GM23338 (cell line): ENCODE results near the gene NKAIN2. TPM values are rescaled to one million over a fixed set of nuclear protein-coding genes. Genes with fewer than 3 reads are reported as not detected.

Source experiments
- ATAC-seq: fragments of 200-7000 bp; cut with Tn5 transposase; 3 replicates; pipeline ENCODE4 v1.9.1; 2020
- DNase-seq: peaks from one replicate; pipeline ENCODE4 v3.0.0-alpha.2; 2015; ENCODE audit warnings: low spot score
- H2AFZ ChIP-seq: fragments of 200-600 bp; sonication (generic); 2 replicates; pipeline ENCODE4 v1.8.0; 2016; ENCODE audit warnings: antibody characterized with exemption, mild to moderate bottlenecking, moderate library complexity
- H3F3A ChIP-seq: fragments of 200-600 bp; sonication (generic); replicated peaks from 2 replicates; pipeline ENCODE4 v1.8.0; 2017; ENCODE audit warnings: antibody characterized with exemption, mixed run types, low read depth
- H3K27ac ChIP-seq: fragments of 200-600 bp; sonication (generic); 2 replicates; pipeline ENCODE4 v1.6.1; 2016; ENCODE audit warnings: low read depth
- H3K27me3 ChIP-seq: fragments of 200-600 bp; sonication (generic); 2 replicates; pipeline ENCODE4 v1.8.0; 2016; ENCODE audit warnings: mild to moderate bottlenecking, mixed run types, moderate library complexity; ENCODE audit not compliant: insufficient read depth
- H3K36me3 ChIP-seq: fragments of 200-600 bp; sonication (generic); 2 replicates; pipeline ENCODE4 v1.8.0; 2016; ENCODE audit warnings: mild to moderate bottlenecking; ENCODE audit not compliant: insufficient read depth
- H3K4me1 ChIP-seq: fragments of 200-600 bp; sonication (generic); 2 replicates; pipeline ENCODE4 v1.8.0; 2016; ENCODE audit warnings: mild to moderate bottlenecking, moderate library complexity; ENCODE audit not compliant: insufficient read depth
- H3K4me2 ChIP-seq: fragments of 200-600 bp; sonication (generic); 2 replicates; pipeline ENCODE4 v1.7.1; 2017; ENCODE audit warnings: mixed run types
- H3K4me3 ChIP-seq: fragments of 200-600 bp; sonication (generic); 2 replicates; pipeline ENCODE4 v1.6.1; 2016; ENCODE audit warnings: mixed run types
- H3K79me2 ChIP-seq: fragments of 200-600 bp; sonication (generic); replicated peaks from 2 replicates; pipeline ENCODE4 v1.8.0; 2017; ENCODE audit warnings: mild to moderate bottlenecking; ENCODE audit not compliant: insufficient read depth
- H3K9me2 ChIP-seq: fragments of 200-600 bp; sonication (generic); 2 replicates; pipeline ENCODE4 v1.8.0; 2017; ENCODE audit not compliant: insufficient read depth
- H4K20me1 ChIP-seq: fragments of 200-600 bp; sonication (generic); replicated peaks from 2 replicates; pipeline ENCODE4 v1.8.0; 2017; ENCODE audit warnings: mild to moderate bottlenecking; ENCODE audit not compliant: insufficient read depth
- H3K27ac Mint-ChIP-seq: 2 replicates; pipeline ENCODE4 v1.8.0; 2020; ENCODE audit warnings: inconsistent platforms, mild to moderate bottlenecking, moderate library complexity, mixed read lengths
- H3K27me3 Mint-ChIP-seq: 3 replicates; pipeline ENCODE4 v1.8.0; 2022; ENCODE audit warnings: low read depth, mild to moderate bottlenecking, moderate library complexity, mixed read lengths, inconsistent platforms; ENCODE audit not compliant: insufficient read depth, poor library complexity
- H3K36me3 Mint-ChIP-seq: 3 replicates; pipeline ENCODE4 v1.8.0; 2021; ENCODE audit warnings: low read depth, mild to moderate bottlenecking, inconsistent platforms, moderate library complexity, mixed read lengths
- H3K4me1 Mint-ChIP-seq: 3 replicates; pipeline ENCODE4 v1.8.0; 2020; ENCODE audit warnings: mild to moderate bottlenecking, inconsistent platforms, mixed read lengths
- H3K4me3 Mint-ChIP-seq: 3 replicates; pipeline ENCODE4 v1.8.0; 2021; ENCODE audit warnings: moderate library complexity, mild to moderate bottlenecking, inconsistent platforms, mixed read lengths
- H3K9me3 Mint-ChIP-seq: 3 replicates; pipeline ENCODE4 v1.8.0; 2020; ENCODE audit warnings: moderate library complexity, mild to moderate bottlenecking, inconsistent platforms, mixed read lengths
- CREB1 ChIP-seq: fragments of 250-450 bp; sonication (Bioruptor Pico); IDR thresholded peaks from 2 replicates; pipeline ENCODE4 v1.5.0; 2020; ENCODE audit warnings: low read depth, mild to moderate bottlenecking, moderate library complexity
- EZH2 ChIP-seq: fragments of 200-600 bp; sonication (generic); IDR thresholded peaks from one replicate; pipeline ENCODE4 v1.8.0; 2017; ENCODE audit warnings: antibody characterized with exemption, mild to moderate bottlenecking, low read depth; ENCODE audit not compliant: unreplicated experiment
- EZH2phosphoT487 ChIP-seq: fragments of 200-600 bp; sonication (generic); IDR thresholded peaks from one replicate; pipeline ENCODE4 v1.8.1; 2018; ENCODE audit warnings: antibody characterized with exemption; ENCODE audit not compliant: unreplicated experiment
- JUNB ChIP-seq: IDR thresholded peaks from one replicate; pipeline ENCODE4 v1.6.1; 2016; ENCODE audit warnings: antibody characterized with exemption; ENCODE audit not compliant: unreplicated experiment
- POLR2AphosphoS5 ChIP-seq: IDR thresholded peaks from 2 replicates; pipeline ENCODE4 v1.6.1; 2016; ENCODE audit warnings: antibody characterized with exemption, low read depth
- STAT1 ChIP-seq: IDR thresholded peaks from one replicate; pipeline ENCODE4 v1.6.1; 2016; ENCODE audit warnings: antibody characterized with exemption; ENCODE audit not compliant: unreplicated experiment
- polyA plus RNA-seq: library from polyadenylated mRNA; unstranded; fragments of >200 nt; fragmentation: Nextera tagmentation; extraction: Ambion mirVana; gene quantifications from 2 replicates; pipeline ENCODE4 v1.2.1, GENCODE V29; 2016
- total RNA-seq: library from RNA; depleted of rRNA; stranded (reverse); fragments of >200 nt; shearing (Covaris generic); gene quantifications from 2 replicates; pipeline ENCODE4 v1.2.3, GENCODE V29; 2014
- TF ChIP-seq, protein P1 (sequence below): IDR thresholded peaks from one replicate; pipeline ENCODE4 v1.6.1; 2018; ENCODE audit warnings: antibody characterized with exemption; ENCODE audit not compliant: unreplicated experiment
- TF ChIP-seq, protein P2 (sequence below), 2 experiments: fragments of 200-600 bp in 1 of 2; sonication (generic) in 1 of 2; conservative IDR thresholded peaks; 2 replicates each; pipeline versions ENCODE4 v1.5.1 to v1.6.1; 2016 to 2017; ENCODE audit warnings: antibody characterized with exemption in 2 of 2, low read depth in 2 of 2, mild to moderate bottlenecking in 2 of 2, moderate library complexity in 1 of 2
- TF ChIP-seq, protein P3 (sequence below): IDR thresholded peaks from 2 replicates; pipeline ENCODE4 v1.6.1; 2016; ENCODE audit warnings: antibody characterized with exemption

NKAIN2 gene
- total and polyA plus RNA-seq, 2 experiments from 2014 or later: 0.39 to 1.1 TPM

DNA sequence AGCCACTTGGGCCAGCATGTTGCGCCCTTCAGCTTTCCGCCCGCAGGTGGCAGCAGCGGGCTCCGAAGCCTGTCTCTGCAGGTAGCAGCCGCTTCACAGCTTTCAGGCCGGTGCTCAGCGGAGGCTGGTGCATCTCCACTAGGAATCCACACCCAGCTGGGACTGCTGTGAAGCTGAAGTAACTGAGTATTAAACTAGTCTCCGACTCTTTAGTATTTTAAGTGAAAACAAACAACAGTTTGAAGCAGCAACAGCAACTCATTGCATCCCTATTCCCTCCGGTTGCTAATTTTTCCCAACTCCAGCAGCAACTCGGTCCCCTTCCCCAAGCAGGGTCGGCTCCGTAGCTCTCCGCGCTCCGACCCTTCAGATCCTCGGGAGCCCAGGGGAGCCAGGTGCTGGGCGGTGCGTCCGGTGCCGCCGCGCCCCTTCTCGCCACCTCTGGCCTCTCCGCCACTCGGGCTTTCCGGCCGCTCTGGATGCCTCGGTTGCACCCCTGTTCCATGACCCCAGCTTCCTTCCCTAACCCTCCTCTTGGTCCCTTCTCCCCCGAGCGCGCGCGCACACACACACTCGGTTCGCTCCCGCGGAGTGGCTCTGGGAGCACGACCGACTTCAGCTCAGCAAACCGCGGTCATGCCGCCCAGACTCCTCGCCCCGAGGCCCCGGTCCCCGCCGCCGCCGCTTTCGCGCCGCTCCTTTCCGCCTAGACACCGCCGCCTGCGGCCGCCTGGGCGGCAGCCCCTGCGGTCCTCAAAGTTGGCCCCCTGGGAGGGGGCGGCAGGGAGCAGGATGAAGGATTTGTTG, 765 bp upstream of the NKAIN2 start:
- H3K4me1 Mint-ChIP-seq: peaks cover 6% of the 10 kb centered on the region; the same call in 2 of the 3 replicates
- H3K27me3 Mint-ChIP-seq: peaks cover 25% of the 10 kb centered on the region

DNA sequence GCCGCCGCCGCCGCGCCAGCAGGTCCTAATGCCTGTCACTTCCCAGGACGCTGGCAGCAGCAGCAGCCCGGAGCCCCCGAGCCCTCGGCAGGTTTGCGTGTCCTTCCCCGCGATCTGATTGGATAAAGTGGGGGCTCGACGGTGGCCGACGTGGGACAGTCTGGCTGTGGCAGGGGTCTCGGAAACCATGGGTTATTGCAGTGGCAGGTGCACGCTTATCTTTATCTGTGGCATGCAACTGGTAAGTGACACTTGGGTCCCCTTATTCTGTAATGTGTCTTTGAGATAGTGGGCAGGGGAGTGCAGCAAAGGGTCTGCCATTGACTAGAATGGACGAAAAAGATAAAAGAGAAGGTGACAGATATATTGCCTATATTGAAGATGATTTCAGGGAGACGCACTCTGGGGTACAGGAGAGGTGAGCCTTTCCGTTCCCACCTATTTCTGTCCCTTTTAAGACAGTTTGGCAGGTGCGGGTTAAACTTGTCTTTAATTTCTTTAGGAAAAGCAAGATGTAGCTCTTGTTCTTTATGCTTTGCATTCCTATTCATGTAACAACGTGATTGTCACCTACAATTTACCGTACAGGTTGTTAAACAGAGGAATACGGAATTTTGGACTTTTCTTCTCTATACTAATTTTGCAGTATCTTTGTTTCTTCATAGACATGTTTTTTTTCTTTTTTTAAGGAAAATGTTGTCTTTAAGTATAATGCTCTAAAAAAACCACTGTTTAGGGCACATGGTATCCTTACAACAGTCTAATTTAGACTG, 535 bp downstream of the NKAIN2 start:
- Mint-ChIP-seq H3K27me3 (peaks cover 25% of the 10 kb centered on the region), H3K4me3 (peak overlapping the region; percentile 80), H3K4me1 (peaks cover 6% of the 10 kb centered on the region; the same call in 2 of the 3 replicates), H3K36me3 (no peaks in the 10 kb centered on the region), H3K27ac (no peak overlapping the region), H3K9me3 (no peaks in the 10 kb centered on the region)
- H3F3A ChIP-seq: no peaks in the 10 kb centered on the region
- H3K4me3 ChIP-seq: peak overlapping the region; percentile 59
- ATAC-seq: peak; percentile 52
- DNase-seq: peak; percentile 74
- peak overlapping the region; percentile 83 for H3K4me2 ChIP-seq
- no peaks in the 10 kb centered on the region for H3K9me2 ChIP-seq
- no peaks in the 10 kb centered on the region for H3K79me2 ChIP-seq
- H3K27me3 ChIP-seq: peaks cover 46% of the 10 kb centered on the region
- TF ChIP-seq, protein P1, sequence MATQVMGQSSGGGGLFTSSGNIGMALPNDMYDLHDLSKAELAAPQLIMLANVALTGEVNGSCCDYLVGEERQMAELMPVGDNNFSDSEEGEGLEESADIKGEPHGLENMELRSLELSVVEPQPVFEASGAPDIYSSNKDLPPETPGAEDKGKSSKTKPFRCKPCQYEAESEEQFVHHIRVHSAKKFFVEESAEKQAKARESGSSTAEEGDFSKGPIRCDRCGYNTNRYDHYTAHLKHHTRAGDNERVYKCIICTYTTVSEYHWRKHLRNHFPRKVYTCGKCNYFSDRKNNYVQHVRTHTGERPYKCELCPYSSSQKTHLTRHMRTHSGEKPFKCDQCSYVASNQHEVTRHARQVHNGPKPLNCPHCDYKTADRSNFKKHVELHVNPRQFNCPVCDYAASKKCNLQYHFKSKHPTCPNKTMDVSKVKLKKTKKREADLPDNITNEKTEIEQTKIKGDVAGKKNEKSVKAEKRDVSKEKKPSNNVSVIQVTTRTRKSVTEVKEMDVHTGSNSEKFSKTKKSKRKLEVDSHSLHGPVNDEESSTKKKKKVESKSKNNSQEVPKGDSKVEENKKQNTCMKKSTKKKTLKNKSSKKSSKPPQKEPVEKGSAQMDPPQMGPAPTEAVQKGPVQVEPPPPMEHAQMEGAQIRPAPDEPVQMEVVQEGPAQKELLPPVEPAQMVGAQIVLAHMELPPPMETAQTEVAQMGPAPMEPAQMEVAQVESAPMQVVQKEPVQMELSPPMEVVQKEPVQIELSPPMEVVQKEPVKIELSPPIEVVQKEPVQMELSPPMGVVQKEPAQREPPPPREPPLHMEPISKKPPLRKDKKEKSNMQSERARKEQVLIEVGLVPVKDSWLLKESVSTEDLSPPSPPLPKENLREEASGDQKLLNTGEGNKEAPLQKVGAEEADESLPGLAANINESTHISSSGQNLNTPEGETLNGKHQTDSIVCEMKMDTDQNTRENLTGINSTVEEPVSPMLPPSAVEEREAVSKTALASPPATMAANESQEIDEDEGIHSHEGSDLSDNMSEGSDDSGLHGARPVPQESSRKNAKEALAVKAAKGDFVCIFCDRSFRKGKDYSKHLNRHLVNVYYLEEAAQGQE: no peak
- TF ChIP-seq POLR2AphosphoS5: no peak
- no peak for TF ChIP-seq STAT1
- H2AFZ ChIP-seq: peak overlapping the region; percentile 61; the same call in 1 of the 2 replicates
- no peaks in the 10 kb centered on the region for H4K20me1 ChIP-seq
- no peaks in the 10 kb centered on the region for H3K36me3 ChIP-seq
- no peak overlapping the region for H3K27ac ChIP-seq
- H3K4me1 ChIP-seq: no peaks in the 10 kb centered on the region

More for the DNA sequence above, 765 bp upstream of the NKAIN2 start:
- H3K9me3 Mint-ChIP-seq: no peaks in the 10 kb centered on the region
- Histone ChIP-seq H3K27ac (no peak overlapping the region), H2AFZ (peak overlapping the region; percentile 76), H3K4me2 (peak overlapping the region; percentile 79), H3F3A (no peaks in the 10 kb centered on the region), H3K4me3 (peak overlapping the region; percentile 85), H3K79me2 (no peaks in the 10 kb centered on the region), H3K36me3 (no peaks in the 10 kb centered on the region), H3K27me3 (peaks cover 46% of the 10 kb centered on the region), H4K20me1 (no peaks in the 10 kb centered on the region), H3K4me1 (no peaks in the 10 kb centered on the region), H3K9me2 (no peaks in the 10 kb centered on the region)
- TF ChIP-seq, protein P2, sequence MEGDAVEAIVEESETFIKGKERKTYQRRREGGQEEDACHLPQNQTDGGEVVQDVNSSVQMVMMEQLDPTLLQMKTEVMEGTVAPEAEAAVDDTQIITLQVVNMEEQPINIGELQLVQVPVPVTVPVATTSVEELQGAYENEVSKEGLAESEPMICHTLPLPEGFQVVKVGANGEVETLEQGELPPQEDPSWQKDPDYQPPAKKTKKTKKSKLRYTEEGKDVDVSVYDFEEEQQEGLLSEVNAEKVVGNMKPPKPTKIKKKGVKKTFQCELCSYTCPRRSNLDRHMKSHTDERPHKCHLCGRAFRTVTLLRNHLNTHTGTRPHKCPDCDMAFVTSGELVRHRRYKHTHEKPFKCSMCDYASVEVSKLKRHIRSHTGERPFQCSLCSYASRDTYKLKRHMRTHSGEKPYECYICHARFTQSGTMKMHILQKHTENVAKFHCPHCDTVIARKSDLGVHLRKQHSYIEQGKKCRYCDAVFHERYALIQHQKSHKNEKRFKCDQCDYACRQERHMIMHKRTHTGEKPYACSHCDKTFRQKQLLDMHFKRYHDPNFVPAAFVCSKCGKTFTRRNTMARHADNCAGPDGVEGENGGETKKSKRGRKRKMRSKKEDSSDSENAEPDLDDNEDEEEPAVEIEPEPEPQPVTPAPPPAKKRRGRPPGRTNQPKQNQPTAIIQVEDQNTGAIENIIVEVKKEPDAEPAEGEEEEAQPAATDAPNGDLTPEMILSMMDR (conservative IDR thresholded peaks at IDR 0.05; ENCODE audit: low read depth in 2 of 2): peak; percentile 92 to 96
- TF ChIP-seq, protein P3, sequence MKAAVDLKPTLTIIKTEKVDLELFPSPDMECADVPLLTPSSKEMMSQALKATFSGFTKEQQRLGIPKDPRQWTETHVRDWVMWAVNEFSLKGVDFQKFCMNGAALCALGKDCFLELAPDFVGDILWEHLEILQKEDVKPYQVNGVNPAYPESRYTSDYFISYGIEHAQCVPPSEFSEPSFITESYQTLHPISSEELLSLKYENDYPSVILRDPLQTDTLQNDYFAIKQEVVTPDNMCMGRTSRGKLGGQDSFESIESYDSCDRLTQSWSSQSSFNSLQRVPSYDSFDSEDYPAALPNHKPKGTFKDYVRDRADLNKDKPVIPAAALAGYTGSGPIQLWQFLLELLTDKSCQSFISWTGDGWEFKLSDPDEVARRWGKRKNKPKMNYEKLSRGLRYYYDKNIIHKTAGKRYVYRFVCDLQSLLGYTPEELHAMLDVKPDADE: no peak
- peak; percentile 13; the same call in 1 of the 2 replicates for TF ChIP-seq CREB1 (CRISPR knock-in tag)
- peak; percentile 68 for TF ChIP-seq EZH2phosphoT487
- no peak for TF ChIP-seq JUNB
- TF ChIP-seq EZH2: peak; percentile 31
- 0 out of 2 replicates have a peak, but pooled peaks have one; percentile 21 for TF ChIP-seq POLR2AphosphoS5
- peak overlapping the region; percentile 88 for H3K4me3 Mint-ChIP-seq
- peak; percentile 92 for ATAC-seq
- peak; percentile 89 for DNase-seq
- no peak overlapping the region for H3K27ac Mint-ChIP-seq
- H3K36me3 Mint-ChIP-seq: no peaks in the 10 kb centered on the region
